AG20443 (cell line): ENCODE measurements around the gene GET4.
"Not testable (repeated sequence)": the region's sequence is repeated elsewhere in the genome, so short reads cannot be mapped to it uniquely, and the experiment has no call there.

Experiments
- DNase-seq: peaks from one replicate; pipeline ENCODE4 v3.0.0; 2012; ENCODE audit warnings: low spot score, mixed read lengths

Gene GET4

GRCh38 chr7:871900-872537 is 4.3 kb upstream of the GET4 start:
- no peak for DNase-seq

- not testable (repeated sequence) for DNase-seq
These were observed 3.7 kb upstream of the GET4 start for GRCh38 chr7:872685-873084.

DNA sequence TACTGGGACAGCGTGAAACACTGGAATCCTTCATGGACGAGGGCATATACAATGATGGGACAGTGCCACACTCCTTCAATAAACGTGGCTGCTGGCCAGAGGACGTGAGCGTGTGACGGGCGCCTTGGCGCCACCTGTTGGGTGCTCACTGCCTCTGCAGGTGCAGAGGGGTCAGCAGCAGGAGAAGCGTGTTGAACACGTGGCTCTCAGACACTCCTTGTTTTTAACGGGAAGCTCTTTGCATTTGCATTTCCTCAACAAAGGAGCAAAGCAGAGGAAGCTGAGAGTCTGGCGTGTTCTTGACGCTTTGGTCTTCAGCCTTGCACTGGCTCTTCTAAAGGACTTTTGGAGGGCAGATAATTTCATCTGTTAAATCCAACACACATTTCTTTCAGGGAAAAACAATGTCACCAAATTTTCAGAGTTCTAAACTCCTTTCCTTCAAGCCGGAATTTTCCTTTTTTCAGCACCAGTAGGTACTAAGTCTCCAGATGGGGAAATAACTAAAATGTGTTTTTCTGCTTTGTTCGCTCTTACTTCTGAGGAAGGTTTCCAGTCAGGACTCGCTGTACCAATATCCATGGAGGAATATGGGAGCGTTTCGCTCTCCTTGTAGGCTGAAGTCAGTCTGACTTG is 2.9 kb upstream of the GET4 start:
- peak; percentile 86 for DNase-seq

GRCh38 chr7:874031-874749 is 2.2 kb upstream of the GET4 start:
- DNase-seq, result no peak

DNA sequence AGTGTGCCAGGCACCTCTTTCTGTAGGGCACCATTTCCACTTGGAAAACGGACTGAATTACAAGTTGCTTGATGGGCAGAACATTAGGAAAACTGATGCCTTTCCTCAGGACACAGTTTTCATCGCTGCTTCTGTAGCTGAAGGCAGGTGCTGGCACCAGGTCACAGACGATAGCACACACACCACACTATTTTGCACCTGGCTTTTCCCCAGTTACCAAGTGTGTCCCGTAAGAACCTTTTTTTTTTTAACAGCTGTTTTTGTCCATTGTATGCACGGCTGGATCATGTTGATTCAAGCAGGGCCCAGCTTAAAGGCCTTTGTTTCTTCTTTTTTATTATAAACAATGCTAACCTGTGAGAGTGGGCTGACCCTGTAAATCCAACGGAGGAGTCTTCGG is 1.3 kb upstream of the GET4 start:
- DNase-seq, result no peak

GRCh38 chr7:875476-876076 is 778 bp upstream of the GET4 start:
- DNase-seq, result no peak

GRCh38 chr7:876972-877311 is 588 bp downstream of the GET4 start:
- DNase-seq, result no peak

- no peak for DNase-seq
These were observed 1.2 kb downstream of the GET4 start for GRCh38 chr7:877312-878232.

DNA sequence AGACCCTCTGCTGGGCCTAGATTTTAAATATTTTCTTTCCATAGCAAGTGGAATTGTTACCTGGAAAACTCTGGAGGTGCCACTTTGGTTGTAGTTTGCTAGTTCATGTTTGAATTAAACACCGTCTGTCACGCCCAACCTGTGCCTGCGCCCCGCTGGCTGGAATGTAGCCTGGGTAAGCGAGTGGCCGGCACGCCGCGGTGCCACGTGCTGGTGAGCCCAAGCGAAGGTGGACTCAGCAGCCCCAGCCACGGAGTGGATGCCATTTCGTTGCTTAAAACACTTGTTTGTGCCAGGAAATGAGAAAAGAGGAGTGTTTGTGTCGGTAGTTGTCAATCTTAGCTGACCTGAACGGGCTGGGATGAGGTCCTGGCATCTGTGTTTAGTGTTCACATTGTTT is 2.7 kb downstream of the GET4 start:
- no peak for DNase-seq

DNA sequence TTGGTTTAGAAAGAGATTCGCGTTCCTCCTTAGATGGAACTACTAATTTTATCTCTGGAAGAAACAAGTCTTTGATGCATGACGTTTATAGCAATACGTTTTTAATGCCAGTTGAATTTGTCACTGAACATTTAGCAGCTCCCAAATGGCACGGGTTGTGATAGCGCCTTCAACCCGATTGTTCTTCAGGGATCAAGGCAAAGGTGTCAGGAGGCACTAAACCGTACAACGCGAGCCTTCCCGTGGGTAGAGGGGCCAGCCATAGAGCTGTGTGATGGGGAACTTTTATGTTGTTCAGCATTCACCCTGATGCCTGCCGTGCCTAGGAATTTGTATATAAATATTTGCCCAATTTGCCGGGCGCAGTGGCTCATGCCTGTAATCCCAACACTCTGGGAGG is 3.4 kb downstream of the GET4 start:
- DNase-seq, result no peak

GRCh38 chr7:880450-880849 is 4.1 kb downstream of the GET4 start:
- DNase-seq, result no peak

- no peak for DNase-seq
These were observed 5.3 kb downstream of the GET4 start for GRCh38 chr7:881441-882234.

DNA sequence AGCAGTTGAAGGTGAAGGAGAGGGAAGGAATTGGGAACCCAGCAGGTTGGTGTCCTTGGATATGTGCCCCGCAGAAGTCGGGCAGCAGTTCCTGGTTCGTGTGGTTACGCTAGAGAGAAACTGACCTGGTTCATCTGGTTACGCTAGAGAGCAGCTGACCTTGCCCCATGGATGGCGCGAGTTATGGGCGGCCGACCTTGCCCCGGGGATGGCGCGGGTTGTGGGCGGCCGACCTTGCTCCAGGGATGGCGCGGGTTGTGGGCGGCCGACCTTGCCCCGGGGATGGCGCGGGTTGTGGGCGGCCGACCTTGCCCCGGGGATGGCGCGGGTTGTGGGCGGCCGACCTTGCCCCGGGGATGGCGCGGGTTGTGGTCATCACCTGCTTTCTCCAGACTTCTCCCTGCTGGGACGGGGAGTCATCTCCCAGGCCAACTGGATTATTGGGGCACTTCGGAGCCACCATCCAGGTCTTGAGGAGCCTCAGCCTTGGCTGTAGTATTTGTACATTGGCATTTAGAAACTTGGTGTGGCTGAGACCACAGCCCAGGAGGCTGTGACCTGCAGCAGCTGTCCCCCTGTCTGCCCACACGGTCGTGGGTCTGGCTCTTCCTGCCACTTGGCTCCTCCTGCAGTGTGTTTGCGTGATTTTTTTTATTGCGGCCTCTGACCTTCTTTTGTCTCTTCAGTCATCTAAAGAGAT is 6.1 kb downstream of the GET4 start:
- no peak for DNase-seq

GRCh38 chr7:883055-884021 is 7.0 kb downstream of the GET4 start:
- no peak for DNase-seq

- DNase-seq, result no peak
These were observed 8.0 kb downstream of the GET4 start for GRCh38 chr7:884191-885003.

- no peak for DNase-seq
These were observed 9.0 kb downstream of the GET4 start for GRCh38 chr7:885261-885892.

DNA sequence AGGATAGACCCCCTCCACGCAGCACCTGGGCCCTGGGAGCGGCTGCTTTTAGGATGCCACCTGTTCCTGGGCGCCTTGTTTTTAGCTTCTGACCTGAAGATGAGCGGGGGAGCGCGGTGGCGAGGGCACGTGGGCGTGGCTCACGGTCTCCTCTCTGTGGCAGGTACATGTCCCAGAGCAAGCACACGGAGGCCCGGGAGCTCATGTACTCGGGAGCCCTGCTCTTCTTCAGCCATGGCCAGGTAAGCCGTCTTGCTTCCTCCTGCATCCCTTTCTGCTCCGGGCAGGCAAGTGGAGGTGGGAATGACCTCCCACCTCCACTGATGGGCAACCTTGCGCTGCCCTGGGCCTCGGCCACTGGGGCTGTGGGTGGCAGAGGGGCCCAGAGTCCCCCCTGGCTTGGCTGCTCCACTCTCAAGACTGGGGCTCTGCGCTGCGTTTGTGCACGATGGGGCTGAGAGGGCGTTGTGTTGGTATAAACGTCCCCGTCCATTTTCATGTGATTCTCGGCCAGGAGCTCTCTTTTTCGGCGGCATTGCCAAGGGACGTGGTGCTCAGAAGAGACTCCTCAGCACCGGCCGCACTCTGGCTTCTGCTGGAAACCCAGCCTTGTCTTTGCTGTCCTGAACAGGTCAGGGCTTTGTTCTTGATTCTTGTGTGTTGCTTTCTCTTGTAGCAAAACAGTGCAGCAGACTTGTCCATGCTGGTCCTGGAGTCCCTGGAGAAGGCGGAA is 9.7 kb downstream of the GET4 start:
- DNase-seq, result no peak
